Occipital lobe (tissue), 2 donors: ENCODE measurements around the gene RASA3. TPM values are rescaled to one million over a fixed set of nuclear protein-coding genes. Genes with fewer than 3 reads are reported as not detected.
"Not testable (repeated sequence)": the region's sequence is repeated elsewhere in the genome, so short reads cannot be mapped to it uniquely, and the experiment has no call there.

Experiments used
- DNase-seq: peaks from one replicate; lab custom pipeline; 2025; lab: John Stamatoyannopoulos, UW
- total RNA-seq: library from RNA; depleted of rRNA; stranded (reverse); fragments of >200 nt; gene quantifications from one replicate; pipeline ENCODE4 v1.2.3, GENCODE V29; 2014

RASA3 gene
- total RNA-seq, 1 donor from 2014 or later: 14.2 TPM

- no peak for DNase-seq
Observed at GRCh38 chr13:113995051-113995601, 137.3 kb downstream of the RASA3 start.

GRCh38 chr13:113992276-113993005, 140.0 kb downstream of the RASA3 start:
- DNase-seq: no peak

- no peak for DNase-seq
Observed at GRCh38 chr13:113991676-113992179, 140.7 kb downstream of the RASA3 start.

- no peak for DNase-seq
Observed at GRCh38 chr13:113991191-113991669, 141.2 kb downstream of the RASA3 start.

- no peak for DNase-seq
Observed at GRCh38 chr13:113990321-113990837, 142.0 kb downstream of the RASA3 start.

DNA sequence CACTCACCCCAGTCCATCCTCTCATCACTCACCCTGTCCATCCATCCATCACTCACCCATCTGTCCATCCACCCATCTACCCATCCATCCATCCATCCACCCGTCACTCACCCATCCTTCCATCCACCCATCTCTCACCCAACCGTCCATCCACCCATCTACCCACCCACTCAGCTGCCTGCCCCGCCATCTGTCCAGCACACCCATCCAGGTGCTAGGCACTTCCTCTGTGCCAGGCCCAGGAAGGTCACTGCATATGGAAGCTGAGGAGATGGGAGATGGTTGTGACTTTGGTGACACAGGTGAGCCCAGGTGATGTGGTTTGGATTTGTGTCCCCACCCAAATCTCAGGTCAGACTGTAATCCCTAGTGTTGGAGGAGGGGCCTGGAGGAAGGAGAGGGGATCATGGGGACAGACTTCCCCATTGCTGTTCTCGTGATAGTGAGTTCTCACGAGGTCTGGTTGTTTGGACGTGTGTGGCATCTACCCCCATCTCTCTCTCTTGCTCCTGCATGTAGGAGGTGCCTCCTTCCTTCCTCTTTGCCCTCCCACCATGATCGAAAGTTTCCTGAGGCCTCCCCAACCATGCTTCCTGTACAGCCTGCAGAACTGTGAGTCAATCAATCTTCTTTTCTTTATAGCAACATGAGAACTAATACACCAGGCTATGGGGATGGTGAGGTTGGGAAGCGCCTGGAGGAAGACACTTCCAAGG, 142.7 kb downstream of the RASA3 start:
- DNase-seq: no peak

GRCh38 chr13:113988859-113989258, 143.6 kb downstream of the RASA3 start:
- not testable (repeated sequence) for DNase-seq

DNA sequence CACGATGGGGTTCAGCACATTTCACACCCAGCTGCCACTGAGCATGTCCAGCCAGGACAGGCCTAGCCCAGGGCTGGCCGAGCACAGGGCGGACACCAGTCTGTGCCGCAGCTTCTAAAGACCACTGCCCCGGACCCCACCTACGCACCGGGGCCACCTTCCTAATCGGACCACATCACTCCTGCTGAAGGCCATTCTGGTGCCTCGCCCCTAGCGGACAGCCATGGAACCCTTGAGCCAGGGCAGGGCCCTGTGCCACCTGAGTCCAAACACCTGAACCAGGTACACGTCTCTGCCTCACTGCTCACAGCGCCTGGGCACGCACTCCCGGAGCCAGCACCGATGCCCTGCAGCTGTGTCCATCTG, 150.1 kb downstream of the RASA3 start:
- no peak for DNase-seq

GRCh38 chr13:113981611-113982295, 150.7 kb downstream of the RASA3 start:
- DNase-seq: no peak

DNA sequence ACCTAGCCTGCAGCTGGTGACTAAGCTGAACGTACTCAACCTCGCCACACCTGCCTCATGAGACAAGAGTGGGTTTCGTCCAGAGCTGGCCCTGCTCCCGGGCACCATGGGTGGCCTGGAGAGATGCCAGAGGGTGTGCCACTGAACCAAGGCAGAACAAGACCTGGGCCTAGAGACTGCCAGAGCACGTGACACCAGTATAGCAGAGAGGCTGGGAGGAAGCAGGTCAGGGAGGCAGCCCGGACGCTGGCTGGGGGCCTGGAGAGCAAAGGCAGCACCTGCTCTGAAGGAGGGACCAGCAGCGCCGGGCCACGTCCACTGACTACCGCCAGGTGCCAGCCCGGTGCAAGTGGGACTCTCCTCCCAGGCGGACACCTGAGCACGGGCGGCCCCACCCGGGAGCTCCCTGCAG, 151.2 kb downstream of the RASA3 start:
- no peak for DNase-seq

GRCh38 chr13:113980489-113981064, 151.8 kb downstream of the RASA3 start:
- no peak for DNase-seq

DNA sequence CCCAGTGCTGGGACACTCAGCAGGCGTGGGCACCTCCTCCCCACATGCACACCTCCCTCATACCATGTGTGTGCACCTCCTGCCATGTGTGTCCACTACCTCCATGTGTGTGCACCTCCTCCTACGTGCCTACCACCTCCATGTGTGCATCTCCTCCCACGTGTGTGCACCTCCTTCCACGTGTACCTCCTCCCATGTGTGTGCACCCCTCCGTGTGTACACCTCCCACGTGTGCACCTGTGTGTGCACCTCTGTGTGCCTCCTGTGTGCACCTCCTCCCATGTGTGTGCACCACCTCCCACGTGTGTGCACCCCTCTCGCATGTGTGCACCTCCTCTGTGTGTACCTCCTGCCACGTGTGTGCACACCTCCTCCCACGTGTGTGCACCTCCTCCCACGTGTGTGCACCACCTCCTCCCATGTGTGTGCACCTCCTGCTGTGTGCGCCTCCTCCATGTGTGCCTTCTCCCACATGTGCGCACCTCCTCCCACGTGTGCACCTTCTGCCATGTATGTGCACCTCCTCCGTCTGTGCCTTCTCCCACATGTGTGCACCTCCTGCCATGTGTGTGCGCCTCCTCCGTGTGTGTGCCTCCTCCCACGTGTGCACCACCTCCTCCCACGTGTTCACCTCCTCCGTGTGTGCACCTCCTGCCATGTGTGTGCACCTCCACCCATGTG, 152.5 kb downstream of the RASA3 start:
- DNase-seq: no peak

GRCh38 chr13:113978741-113979481, 153.5 kb downstream of the RASA3 start:
- no peak for DNase-seq

DNA sequence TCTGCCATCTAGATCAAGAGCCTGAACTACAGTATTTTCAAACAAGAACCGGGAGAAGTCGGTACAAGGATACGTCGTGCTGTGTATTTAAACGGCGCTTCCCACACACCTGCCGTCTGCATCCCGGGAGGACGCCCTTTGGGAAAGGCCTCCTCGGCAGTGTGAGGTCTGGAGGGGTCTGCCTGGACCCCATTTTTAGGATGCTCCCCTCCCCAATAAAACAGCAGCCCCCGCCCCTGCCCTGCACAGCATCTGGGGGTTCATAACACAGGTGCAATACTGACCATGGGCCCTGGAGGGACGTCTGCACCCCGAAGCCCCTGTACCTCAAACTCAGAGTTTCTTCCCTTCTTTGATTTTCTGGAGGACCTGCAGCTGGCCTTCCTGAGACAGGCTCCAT, 154.4 kb downstream of the RASA3 start:
- no peak for DNase-seq

GRCh38 chr13:113976711-113977684, 155.4 kb downstream of the RASA3 start:
- DNase-seq: no peak

DNA sequence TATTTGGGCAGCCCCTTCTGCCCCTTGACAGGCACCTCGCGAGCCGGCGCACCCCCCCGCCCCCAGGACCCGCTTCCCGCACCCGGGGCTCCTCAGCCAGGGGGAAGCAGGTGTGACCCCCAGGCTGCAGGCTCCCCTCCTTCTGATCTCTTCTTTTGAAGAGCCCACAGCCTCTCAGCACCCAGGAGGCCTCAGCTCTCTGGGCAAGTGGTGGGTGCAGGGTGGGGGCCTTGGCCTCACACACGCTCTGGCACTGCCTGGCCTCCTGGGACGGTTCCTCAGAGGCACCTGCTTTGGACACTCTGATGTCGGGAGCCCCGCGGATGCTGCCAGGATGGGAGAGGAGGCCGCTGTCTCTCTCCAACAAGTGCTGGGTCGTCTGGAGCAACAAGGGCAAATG, 157.0 kb downstream of the RASA3 start:
- DNase-seq: no peak

GRCh38 chr13:113974304-113975281, 157.8 kb downstream of the RASA3 start:
- DNase-seq: no peak
